ENCODE data around the gene TRIM62. TPM values are rescaled to one million over a fixed set of nuclear protein-coding genes. Genes with fewer than 3 reads are reported as not detected.

TRIM62 gene
- total RNA-seq, 2 experiments from 2014 or later = 3.4 to 4.5 TPM

Other genes starting within 250 kb of the TRIM62 start
- gene RNF19B, start 217.2 kb downstream of the TRIM62 start, total RNA-seq = 10 to 100 TPM in 1 of 2 experiments, 1 to 10 TPM in 1; 8.8 to 10.2 TPM
- 100 to 1,000 TPM; 372 to 389 TPM for gene AK2, start 145.2 kb downstream of the TRIM62 start, total RNA-seq
- 1 to 10 TPM; 1.8 to 3.6 TPM for gene AZIN2, start 100.9 kb downstream of the TRIM62 start, total RNA-seq
- 1 to 10 TPM; 7.2 to 9.2 TPM for gene ZNF362, start 74.4 kb upstream of the TRIM62 start, total RNA-seq
- gene A3GALT2, start 139.1 kb upstream of the TRIM62 start, total RNA-seq = not detected
- gene PHC2, start 249.1 kb upstream of the TRIM62 start, total RNA-seq = 10 to 100 TPM; 26.9 to 28.7 TPM